Mammary epithelial cell (primary cell): Measurements from ENCODE around the gene GNAT2.

Experiments
- CTCF ChIP-seq, 2 donors: IDR thresholded peaks in 1 of 2; conservative IDR thresholded peaks in 1 of 2; 2 replicates each; pipeline ENCODE4 v1.5.1; 2011 to 2012; ENCODE audit warnings: inconsistent platforms in 2 of 2, low read length in 2 of 2, mild to moderate bottlenecking in 2 of 2, control low read depth in 1 of 2, low read depth in 1 of 2; ENCODE audit not compliant: insufficient read depth in 1 of 2; ENCODE audit errors: extremely low read depth in 1 of 2
- EZH2 ChIP-seq: IDR thresholded peaks from 2 replicates; pipeline ENCODE4 v1.6.1; 2012; ENCODE audit warnings: low read length, inconsistent platforms, borderline replicate concordance

GRCh38 chr1:109578947-109579443 is 40.4 kb downstream of the GNAT2 start:
- TF ChIP-seq CTCF (conservative IDR thresholded peaks at IDR 0.05 in 1 of 2, IDR thresholded peaks at IDR 0.05 in 1 of 2; ENCODE audit: extremely low read depth in 1 of 2, insufficient read depth in 1 of 2, low read depth in 1 of 2, low read length in 2 of 2) (no peak), EZH2 (no peak)
